Left ventricle myocardium inferior (tissue), 1 donor: ENCODE measurements around the gene EPHA8. TPM values are rescaled to one million over a fixed set of nuclear protein-coding genes. Genes with fewer than 3 reads are reported as not detected.

Experiments used
- DNase-seq: peaks from one replicate; pipeline ENCODE4 v3.0.0-alpha.2; 2020
- H3K27ac ChIP-seq: fragments of 200-600 bp; replicated peaks from 2 replicates; pipeline ENCODE4 v1.8.0; 2021
- H3K27me3 ChIP-seq: fragments of 200-600 bp; 2 replicates; pipeline ENCODE4 v1.8.0; 2021; ENCODE audit warnings: low read depth
- H3K36me3 ChIP-seq: fragments of 200-600 bp; 2 replicates; pipeline ENCODE4 v1.8.0; 2021
- H3K4me1 ChIP-seq: fragments of 200-600 bp; 2 replicates; pipeline ENCODE4 v1.8.0; 2021
- H3K4me3 ChIP-seq: fragments of 200-600 bp; 2 replicates; pipeline ENCODE4 v1.8.0; 2021; ENCODE audit warnings: mild to moderate bottlenecking, moderate library complexity
- H3K9me3 ChIP-seq: fragments of 200-600 bp; replicated peaks from 2 replicates; pipeline ENCODE4 v1.8.0; 2021
- CTCF ChIP-seq: fragments of 200-600 bp; IDR thresholded peaks from 2 replicates; pipeline ENCODE4 v1.8.0; 2021; ENCODE audit warnings: antibody characterized with exemption, mild to moderate bottlenecking, borderline replicate concordance
- intact Hi-C: fragments of 100-400 bp; cut with micrococcal nuclease; formaldehyde crosslinking; loops from one replicate; pipeline ENCODE4 v1.11.0; 2022
- total RNA-seq: library from RNA; stranded (reverse); fragmentation: NEBNext Ultra II Directional; extraction: Animal tissue kit (Norgen Biotek cat#: 25700); gene quantifications from one replicate; pipeline ENCODE4 v1.2.1, GENCODE V29; 2021
- donor health status: DM: no; HTN: yes; CAD: no; lungs with severe emphysema.

Gene EPHA8
- total RNA-seq, 1 donor from 2014 or later: not detected

GRCh38 chr1:22572818-22573217 lies 9.5 kb downstream of the EPHA8 start:
- no peaks in the 10 kb centered on the region for H3K36me3 ChIP-seq
- intact Hi-C loops: no loop called here
- peaks cover 58% of the 10 kb centered on the region for H3K27me3 ChIP-seq
- H3K4me1 ChIP-seq: no peaks in the 10 kb centered on the region
- H3K27ac ChIP-seq: no peak overlapping the region
- TF ChIP-seq CTCF: no peak
- no peaks in the 10 kb centered on the region for H3K9me3 ChIP-seq
- no peak for DNase-seq
- no peak overlapping the region for H3K4me3 ChIP-seq

- DNase-seq: no peak
- TF ChIP-seq CTCF: no peak
- Histone ChIP-seq H3K36me3 (no peaks in the 10 kb centered on the region), H3K4me3 (no peak overlapping the region), H3K27me3 (peaks cover 55% of the 10 kb centered on the region), H3K27ac (no peak overlapping the region), H3K4me1 (no peaks in the 10 kb centered on the region), H3K9me3 (no peaks in the 10 kb centered on the region)
- intact Hi-C loops: no loop called here
Measured at GRCh38 chr1:22573237-22573636, 9.9 kb downstream of the EPHA8 start.

GRCh38 chr1:22575532-22576149 lies 12.4 kb downstream of the EPHA8 start:
- no peak for TF ChIP-seq CTCF
- intact Hi-C loops: no loop called here
- no peak for DNase-seq
- no peaks in the 10 kb centered on the region for H3K36me3 ChIP-seq
- H3K4me3 ChIP-seq: no peak overlapping the region
- no peaks in the 10 kb centered on the region for H3K9me3 ChIP-seq
- peaks cover 6% of the 10 kb centered on the region for H3K4me1 ChIP-seq
- H3K27me3 ChIP-seq: peaks cover 40% of the 10 kb centered on the region
- H3K27ac ChIP-seq: no peak overlapping the region

- peaks cover 35% of the 10 kb centered on the region for H3K27me3 ChIP-seq
- no peaks in the 10 kb centered on the region for H3K36me3 ChIP-seq
- H3K4me1 ChIP-seq: peaks cover 6% of the 10 kb centered on the region
- no peak for DNase-seq
- no peak overlapping the region for H3K27ac ChIP-seq
- no peak overlapping the region for H3K4me3 ChIP-seq
- no peaks in the 10 kb centered on the region for H3K9me3 ChIP-seq
- no peak for TF ChIP-seq CTCF
- intact Hi-C loops: no loop called here
Measured at GRCh38 chr1:22576150-22576544, 12.9 kb downstream of the EPHA8 start.

GRCh38 chr1:22576617-22577016 lies 13.3 kb downstream of the EPHA8 start:
- Histone ChIP-seq H3K4me1 (peaks cover 6% of the 10 kb centered on the region), H3K27ac (no peak overlapping the region), H3K9me3 (no peaks in the 10 kb centered on the region), H3K27me3 (peaks cover 31% of the 10 kb centered on the region), H3K4me3 (no peak overlapping the region), H3K36me3 (no peaks in the 10 kb centered on the region)
- no peak for DNase-seq
- TF ChIP-seq CTCF: no peak
- intact Hi-C loops: no loop called here
